Fibroblast of villous mesenchyme (primary cell): Measurements from ENCODE around the gene TBC1D16. TPM values are rescaled to one million over a fixed set of nuclear protein-coding genes. Genes with fewer than 3 reads are reported as not detected.
"Not testable (repeated sequence)": the region's sequence is repeated elsewhere in the genome, so short reads cannot be mapped to it uniquely, and the experiment has no call there.

Experiments
- DNase-seq: peaks from one replicate; pipeline ENCODE4 v3.0.0-alpha.2; 2010; ENCODE audit warnings: low read depth
- H3K4me3 ChIP-seq: 2 replicates; pipeline ENCODE4 v1.5.1; 2011; ENCODE audit warnings: low read depth, mild to moderate bottlenecking, low read length
- total RNA-seq: library from RNA; depleted of rRNA; stranded (reverse); fragments of >200 nt; gene quantifications from 2 replicates; pipeline ENCODE4 v1.2.3, GENCODE V29; 2012
- TF ChIP-seq, protein P1 (sequence below): IDR thresholded peaks from 2 replicates; pipeline ENCODE4 v1.5.1; 2012; ENCODE audit warnings: low read depth, mild to moderate bottlenecking, low read length; ENCODE audit not compliant: insufficient read depth

The TBC1D16 gene
- total RNA-seq, 1 donor, result 32.8 TPM

- no peak overlapping the region for H3K4me3 ChIP-seq
- TF ChIP-seq, protein P1, sequence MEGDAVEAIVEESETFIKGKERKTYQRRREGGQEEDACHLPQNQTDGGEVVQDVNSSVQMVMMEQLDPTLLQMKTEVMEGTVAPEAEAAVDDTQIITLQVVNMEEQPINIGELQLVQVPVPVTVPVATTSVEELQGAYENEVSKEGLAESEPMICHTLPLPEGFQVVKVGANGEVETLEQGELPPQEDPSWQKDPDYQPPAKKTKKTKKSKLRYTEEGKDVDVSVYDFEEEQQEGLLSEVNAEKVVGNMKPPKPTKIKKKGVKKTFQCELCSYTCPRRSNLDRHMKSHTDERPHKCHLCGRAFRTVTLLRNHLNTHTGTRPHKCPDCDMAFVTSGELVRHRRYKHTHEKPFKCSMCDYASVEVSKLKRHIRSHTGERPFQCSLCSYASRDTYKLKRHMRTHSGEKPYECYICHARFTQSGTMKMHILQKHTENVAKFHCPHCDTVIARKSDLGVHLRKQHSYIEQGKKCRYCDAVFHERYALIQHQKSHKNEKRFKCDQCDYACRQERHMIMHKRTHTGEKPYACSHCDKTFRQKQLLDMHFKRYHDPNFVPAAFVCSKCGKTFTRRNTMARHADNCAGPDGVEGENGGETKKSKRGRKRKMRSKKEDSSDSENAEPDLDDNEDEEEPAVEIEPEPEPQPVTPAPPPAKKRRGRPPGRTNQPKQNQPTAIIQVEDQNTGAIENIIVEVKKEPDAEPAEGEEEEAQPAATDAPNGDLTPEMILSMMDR, result no peak
- no peak for DNase-seq
Observed at GRCh38 chr17:79902146-79902791, 133.4 kb downstream of the TBC1D16 start.

- TF ChIP-seq, protein P1, result no peak
Observed at GRCh38 chr17:79901131-79901530, 134.5 kb downstream of the TBC1D16 start.

DNA sequence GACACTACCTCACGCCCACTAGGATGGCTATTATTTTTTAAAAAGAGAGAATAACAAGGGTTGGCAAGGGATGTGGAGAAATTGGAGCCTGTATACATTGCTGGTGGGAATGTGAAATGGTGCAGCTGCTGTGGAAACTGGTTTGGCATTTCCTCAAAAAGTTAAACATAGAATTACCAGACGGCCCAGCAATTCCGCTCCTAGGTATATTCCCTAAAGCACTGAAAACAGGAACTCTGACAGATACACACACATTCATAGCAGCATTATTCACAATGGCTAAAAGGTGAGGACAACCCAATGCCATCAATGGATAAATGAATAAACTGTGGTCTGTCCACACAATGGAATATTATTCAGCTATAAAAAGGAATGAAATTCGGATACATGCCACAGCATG, 136.1 kb downstream of the TBC1D16 start:
- DNase-seq, result no peak
- TF ChIP-seq, protein P1, result no peak
- H3K4me3 ChIP-seq, result no peak overlapping the region

More at GRCh38 chr17:79901131-79901530, 134.5 kb downstream of the TBC1D16 start:
- DNase-seq, result no peak
- no peak overlapping the region for H3K4me3 ChIP-seq

GRCh38 chr17:79897243-79898063, 138.2 kb downstream of the TBC1D16 start:
- TF ChIP-seq, protein P1, result no peak
- H3K4me3 ChIP-seq, result no peak overlapping the region
- no peak for DNase-seq

DNA sequence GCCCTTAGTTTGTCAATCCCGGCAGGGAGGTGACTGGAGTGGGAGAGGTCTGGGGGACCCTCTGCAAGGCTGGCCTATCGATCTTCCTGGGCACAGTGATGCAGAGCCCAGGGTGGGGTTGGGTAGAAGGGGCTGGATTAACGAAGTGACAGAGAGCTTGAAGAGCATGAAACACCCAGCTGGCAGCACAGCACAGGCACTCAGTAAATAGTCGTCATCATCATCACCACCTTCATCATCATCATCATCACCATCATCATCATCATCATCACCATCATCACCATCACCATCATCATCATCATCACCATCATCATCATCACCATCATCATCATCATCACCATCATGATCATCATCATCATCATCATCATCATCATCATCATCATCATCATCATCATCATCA, 142.2 kb downstream of the TBC1D16 start:
- DNase-seq, H3K4me3 ChIP-seq: not testable (repeated sequence)

DNA sequence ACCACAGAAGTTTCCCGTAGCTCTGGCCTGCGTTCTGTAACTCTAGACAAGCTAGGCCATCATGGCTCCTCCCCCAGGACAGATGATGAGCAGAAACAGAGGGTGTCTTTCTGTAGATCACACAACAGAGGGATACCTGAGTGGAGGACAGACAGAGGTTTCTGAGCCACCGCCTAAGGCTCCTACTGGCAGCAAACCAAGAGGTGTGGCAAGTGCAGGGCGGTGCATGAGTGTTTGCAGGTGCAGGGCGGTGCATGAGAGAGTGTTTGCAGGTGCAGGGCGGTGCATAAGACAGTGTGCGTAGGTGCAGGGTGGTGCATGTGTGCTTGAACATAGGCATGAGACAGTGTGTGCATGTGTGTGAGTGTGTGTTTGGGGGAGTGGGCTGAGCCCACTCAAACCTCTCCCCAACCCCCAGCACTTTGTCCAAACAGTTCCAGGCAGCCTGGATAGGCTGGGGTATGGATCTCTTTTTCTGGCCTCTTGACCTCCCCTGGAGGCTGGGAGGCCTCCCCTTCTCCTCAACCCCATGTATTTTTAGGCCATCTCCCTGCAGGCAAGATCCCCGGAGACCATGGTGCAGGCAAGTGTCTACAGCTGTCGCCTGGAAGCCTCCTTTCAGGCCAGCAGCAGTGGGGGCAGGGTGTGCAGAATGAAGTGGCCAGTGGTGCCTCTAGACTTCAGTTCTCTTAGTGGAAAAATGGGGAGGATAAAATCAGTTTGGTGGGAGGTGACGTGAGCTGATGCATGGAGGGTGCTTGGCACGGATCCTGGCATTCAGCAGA, 143.0 kb downstream of the TBC1D16 start:
- no peak for DNase-seq
- no peak overlapping the region for H3K4me3 ChIP-seq
- TF ChIP-seq, protein P1, result no peak
